ENCODE data around the gene ARL15.
"Not testable (repeated sequence)": the region's sequence is repeated elsewhere in the genome, so short reads cannot be mapped to it uniquely, and the experiment has no call there.

ARL15 gene

DNA sequence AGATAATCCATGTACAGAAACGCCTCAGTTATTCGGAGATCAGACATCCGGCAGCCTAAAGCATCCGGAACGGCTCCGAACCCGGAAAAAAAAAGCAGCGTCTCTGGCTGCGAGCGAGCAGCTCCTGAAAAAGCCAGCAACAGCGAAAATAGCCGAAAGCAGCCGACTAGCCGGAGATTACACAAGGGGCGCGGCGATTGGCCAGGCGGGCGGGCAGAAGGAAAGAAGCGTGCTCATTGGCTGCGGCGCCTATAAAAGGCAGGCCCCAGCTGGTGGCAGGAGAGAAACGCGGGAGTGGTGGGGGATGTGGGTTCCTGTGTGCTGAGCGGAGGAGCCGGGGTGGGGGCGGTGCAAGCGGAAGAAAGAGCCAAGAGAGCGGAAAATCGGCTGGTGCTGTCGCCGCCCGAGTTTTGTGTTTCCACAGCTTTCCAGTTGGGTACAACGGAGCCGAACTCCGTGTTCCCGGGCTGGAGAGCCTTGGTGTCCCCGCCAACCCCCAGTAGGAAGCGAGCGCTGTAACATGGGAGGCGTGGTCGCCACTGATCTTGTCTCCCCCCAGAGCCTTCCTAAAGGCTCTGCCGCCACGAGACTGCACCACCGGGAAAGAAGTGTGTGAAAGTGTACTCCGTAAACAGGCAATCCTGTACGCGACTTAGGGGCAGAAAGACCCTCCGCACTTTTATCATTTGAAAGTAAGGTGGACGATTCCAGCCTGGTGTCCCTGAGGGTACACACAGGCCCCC lies at the start of gene ARL15:
Gene ARL15 (minus strand): TSS at position 141 of the 743 bp plus-strand sequence.
- in situ Hi-C loops (cut with MboI; ENCODE audit: low sequenced_read_pairs, unreplicated experiment): no loop called here
- no peak for TF ChIP-seq CTCF (IDR thresholded peaks at IDR 0.05; ENCODE audit: borderline replicate concordance, control extremely low read depth, extremely low read depth, insufficient read depth, missing control alignments)
- peak; percentile 98 for DNase-seq (ENCODE audit: low spot score)

- no peak for DNase-seq (ENCODE audit: low spot score)
- TF ChIP-seq CTCF (IDR thresholded peaks at IDR 0.05; ENCODE audit: borderline replicate concordance, control extremely low read depth, extremely low read depth, insufficient read depth, missing control alignments): no peak
- in situ Hi-C loops (cut with MboI; ENCODE audit: low sequenced_read_pairs, unreplicated experiment): no loop called here
These were observed 49.7 kb upstream of the ARL15 start for GRCh38 chr5:54360089-54360488.

DNA sequence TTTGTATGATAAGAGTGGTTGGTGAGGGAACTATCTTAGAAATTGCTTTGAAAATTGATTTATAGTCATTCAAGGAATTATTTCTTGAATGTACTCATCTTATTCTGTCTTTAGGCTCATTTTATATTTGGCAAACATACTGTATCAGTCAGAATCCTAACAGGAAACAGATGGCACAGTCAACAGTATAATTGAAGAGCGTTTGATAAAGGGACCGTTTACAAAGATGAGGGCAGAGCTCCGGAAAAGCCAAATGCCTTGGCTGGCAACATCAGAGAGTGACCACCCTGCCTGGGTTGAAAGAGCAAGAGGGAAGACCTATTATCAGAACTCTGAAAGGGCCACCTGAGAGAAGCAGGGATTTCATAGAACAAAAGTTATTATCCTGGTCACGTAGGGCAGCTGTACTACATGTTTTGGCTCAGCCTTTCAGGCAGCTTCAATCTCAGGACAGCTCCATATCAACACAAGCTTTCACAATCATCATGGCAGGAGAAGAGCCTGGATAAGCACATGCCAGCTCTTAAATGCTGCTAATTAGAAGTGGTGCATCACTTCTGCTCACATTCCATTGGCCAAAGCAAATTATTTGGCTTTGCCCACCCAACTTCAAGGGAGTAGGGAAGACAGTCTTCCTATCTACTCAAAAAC lies 47.2 kb upstream of the ARL15 start:
- TF ChIP-seq CTCF (IDR thresholded peaks at IDR 0.05; ENCODE audit: borderline replicate concordance, control extremely low read depth, extremely low read depth, insufficient read depth, missing control alignments): no peak
- DNase-seq (ENCODE audit: low spot score): no peak
- in situ Hi-C loops (cut with MboI; ENCODE audit: low sequenced_read_pairs, unreplicated experiment): no loop called here

- in situ Hi-C loops (cut with MboI; ENCODE audit: low sequenced_read_pairs, unreplicated experiment); DNase-seq (ENCODE audit: low spot score): not testable (repeated sequence)
These were observed 43.7 kb upstream of the ARL15 start for GRCh38 chr5:54353933-54354564.

DNA sequence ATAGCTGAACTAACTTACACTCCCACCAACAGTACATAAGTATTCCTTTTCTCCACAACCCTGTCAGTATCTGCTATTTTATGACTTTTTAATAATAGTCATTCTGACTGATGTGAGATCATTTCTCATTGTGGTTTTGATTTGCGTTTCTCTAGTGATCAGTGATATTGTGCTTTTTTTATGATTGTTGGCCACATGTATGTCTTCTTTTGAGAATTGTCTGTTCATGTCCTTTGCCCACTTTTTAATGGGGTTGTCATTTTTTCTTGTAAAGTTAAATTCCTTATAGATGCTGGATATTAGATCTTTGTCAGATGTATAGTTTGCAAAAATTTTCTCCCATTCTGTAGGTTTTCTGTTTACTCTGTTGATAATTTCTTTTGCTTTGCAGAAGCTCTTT lies 42.2 kb upstream of the ARL15 start:
- DNase-seq (ENCODE audit: low spot score); in situ Hi-C loops (cut with MboI; ENCODE audit: low sequenced_read_pairs, unreplicated experiment): not testable (repeated sequence)

DNA sequence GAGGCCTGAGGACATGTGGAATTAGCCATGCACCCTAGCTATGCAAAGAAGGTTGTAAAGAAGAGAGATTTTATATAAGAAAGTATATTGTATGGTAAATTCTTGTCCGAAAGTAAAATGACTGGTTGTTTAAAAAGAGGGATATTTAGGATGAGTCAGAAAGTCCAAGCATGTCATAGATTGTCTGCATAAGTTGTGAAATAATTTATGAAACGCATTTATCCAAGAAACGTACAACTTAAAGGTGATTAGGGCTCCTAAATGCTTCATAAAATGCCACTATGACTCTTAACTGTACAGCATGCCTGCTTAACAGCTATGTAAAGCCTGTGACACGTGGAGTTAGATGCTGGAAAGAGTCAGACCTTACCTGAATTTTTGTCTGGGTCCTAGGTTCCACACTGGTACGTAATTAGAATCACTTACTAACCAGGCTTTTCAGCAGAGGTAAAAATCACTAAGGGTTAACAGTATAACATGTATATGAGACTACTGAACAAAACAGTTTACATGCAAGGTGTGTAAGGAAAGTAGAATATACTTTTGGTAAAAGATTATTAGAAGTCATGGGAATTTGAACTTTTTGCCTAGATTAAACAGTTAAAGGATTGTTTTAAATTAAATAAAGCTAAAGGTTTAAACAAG lies 37.0 kb upstream of the ARL15 start:
- in situ Hi-C loops (cut with MboI; ENCODE audit: low sequenced_read_pairs, unreplicated experiment): no loop called here
- no peak for TF ChIP-seq CTCF (IDR thresholded peaks at IDR 0.05; ENCODE audit: borderline replicate concordance, control extremely low read depth, extremely low read depth, insufficient read depth, missing control alignments)
- DNase-seq (ENCODE audit: low spot score): no peak

DNA sequence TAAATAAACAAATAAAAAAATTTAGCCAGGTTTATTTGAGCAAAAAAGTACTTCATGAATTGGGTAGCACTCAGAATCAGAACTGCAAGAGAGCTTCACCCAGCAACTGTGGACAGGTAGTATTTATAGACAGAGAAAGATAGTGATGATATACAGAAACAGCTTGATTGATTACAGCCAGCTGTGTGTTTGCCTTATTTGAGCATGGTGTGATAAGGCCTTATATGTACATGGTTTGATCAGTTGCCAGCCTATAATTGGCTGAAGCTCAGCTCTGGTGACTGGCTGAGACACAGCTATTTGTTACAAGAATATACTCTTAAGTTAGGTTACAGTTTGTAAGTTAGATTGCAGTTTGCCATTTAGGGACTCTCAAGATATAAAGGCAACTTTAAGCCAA lies 34.3 kb upstream of the ARL15 start:
- TF ChIP-seq CTCF (IDR thresholded peaks at IDR 0.05; ENCODE audit: borderline replicate concordance, control extremely low read depth, extremely low read depth, insufficient read depth, missing control alignments): no peak
- no peak for DNase-seq (ENCODE audit: low spot score)
- in situ Hi-C loops (cut with MboI; ENCODE audit: low sequenced_read_pairs, unreplicated experiment): no loop called here

All from GM13976 (cell line).